B cell (primary cell): ENCODE results near the gene KIF13A. TPM values are rescaled to one million over a fixed set of nuclear protein-coding genes. Genes with fewer than 3 reads are reported as not detected.

Experiments used
- ATAC-seq: fragments of 200-7000 bp; cut with Tn5 transposase; one replicate; pipeline ENCODE4 v1.10.0; 2021; ENCODE audit warnings: low read depth, mild to moderate bottlenecking, moderate number of reproducible peaks, moderate library complexity
- CTCF ChIA-PET: fragments of 350-600 bp; sonication (Branson Sonifier 250); formaldehyde crosslinking; loops from one replicate; lab custom pipeline; 2021; ENCODE audit warnings: antibody characterized with exemption, inconsistent platforms; lab: Charles Lee
- POLR2A ChIA-PET: fragments of 350-600 bp; sonication (Branson Sonifier 250); formaldehyde crosslinking; loops from one replicate; lab custom pipeline; 2021; ENCODE audit warnings: antibody characterized with exemption; lab: Charles Lee
- DNase-seq: peaks from one replicate; pipeline ENCODE4 v3.0.0; 2013
- H2AFZ ChIP-seq: 2 replicates; pipeline ENCODE4 v1.6.1; 2012; ENCODE audit warnings: mild to moderate bottlenecking, low read depth, low read length; ENCODE audit not compliant: insufficient read depth, poor library complexity, severe bottlenecking
- H3K27ac ChIP-seq, 2 donors: 1 replicate in 1 of 2; 2 replicates in 1 of 2; pipeline ENCODE4 v1.5.1; 2012 to 2013; ENCODE audit warnings: low read length in 2 of 2, mild to moderate bottlenecking in 2 of 2, moderate library complexity in 1 of 2
- H3K27me3 ChIP-seq, 4 experiments: fragments of 200-600 bp in 1 of 4; sonication (generic) in 1 of 4; replicated peaks in 1 of 4; 1 replicate in 2 of 4; 2 replicates in 2 of 4; pipeline versions ENCODE4 v1.6.1 to v1.7.0; 2013 to 2016; ENCODE audit warnings: low read length in 3 of 4, mild to moderate bottlenecking in 2 of 4, mixed read lengths in 1 of 4, moderate library complexity in 1 of 4; ENCODE audit not compliant: insufficient read depth in 4 of 4, control insufficient read depth in 3 of 4; ENCODE audit errors: control extremely low read depth in 1 of 4
- H3K36me3 ChIP-seq, 2 experiments: replicated peaks in 1 of 2; 1 replicate in 1 of 2; 2 replicates in 1 of 2; pipeline versions ENCODE4 v1.6.1 to v1.7.1; 2013; ENCODE audit warnings: low read length in 1 of 2; ENCODE audit not compliant: insufficient read depth in 2 of 2, control insufficient read depth in 1 of 2; ENCODE audit errors: control extremely low read depth in 1 of 2, extremely low read depth in 1 of 2
- H3K4me1 ChIP-seq, 2 donors: fragments of 200-600 bp in 1 of 2; sonication (generic) in 1 of 2; 1 replicate in 1 of 2; 2 replicates in 1 of 2; pipeline versions ENCODE4 v1.5.1 to v1.6.1; 2013 to 2017; ENCODE audit warnings: low read length in 2 of 2; ENCODE audit not compliant: control insufficient read depth in 2 of 2, insufficient read depth in 2 of 2
- H3K4me2 ChIP-seq: replicated peaks from 2 replicates; pipeline ENCODE3; 2012; ENCODE audit warnings: mild to moderate bottlenecking, low read depth, low read length; ENCODE audit not compliant: poor library complexity, severe bottlenecking
- H3K4me3 ChIP-seq, 5 experiments: fragments of 200-600 bp in 1 of 5; sonication (generic) in 1 of 5; 1 replicate in 3 of 5; 2 replicates in 2 of 5; pipeline versions ENCODE4 v1.5.1 to v1.7.0; 2011 to 2016; ENCODE audit warnings: low read length in 4 of 5, mild to moderate bottlenecking in 4 of 5, low read depth in 2 of 5, control low read depth in 1 of 5, moderate library complexity in 1 of 5; ENCODE audit not compliant: insufficient read depth in 1 of 5; ENCODE audit errors: control extremely low read depth in 1 of 5, extremely low read depth in 1 of 5
- H3K79me2 ChIP-seq: fragments of 200-600 bp; sonication (generic); one replicate; pipeline ENCODE4 v1.6.0; 2016; ENCODE audit warnings: low read length; ENCODE audit not compliant: control insufficient read depth, insufficient read depth
- H3K9ac ChIP-seq: fragments of 200-600 bp; sonication (generic); 2 replicates; pipeline ENCODE4 v1.6.1; 2017; ENCODE audit warnings: mild to moderate bottlenecking, low read length, moderate library complexity
- H3K9me3 ChIP-seq, 3 donors: one replicate each; pipeline versions ENCODE4 v1.6.1 to v1.7.1; 2013; ENCODE audit warnings: low read length in 2 of 3; ENCODE audit not compliant: control insufficient read depth in 2 of 3, insufficient read depth in 1 of 3; ENCODE audit errors: control extremely low read depth in 1 of 3
- H4K20me1 ChIP-seq: 2 replicates; pipeline ENCODE4 v1.6.0; 2012; ENCODE audit warnings: mild to moderate bottlenecking, low read length; ENCODE audit not compliant: insufficient read depth, control insufficient read depth, poor library complexity, severe bottlenecking
- H3K27ac Mint-ChIP-seq: one replicate; pipeline ENCODE4 v1.8.0; 2021; ENCODE audit warnings: mixed read lengths
- H3K27me3 Mint-ChIP-seq: one replicate; pipeline ENCODE4 v1.8.0; 2021; ENCODE audit warnings: mixed read lengths
- H3K4me1 Mint-ChIP-seq: one replicate; pipeline ENCODE4 v1.8.0; 2021; ENCODE audit warnings: mixed read lengths
- H3K4me3 Mint-ChIP-seq: one replicate; pipeline ENCODE4 v1.8.0; 2021; ENCODE audit warnings: mixed read lengths
- H3K9me3 Mint-ChIP-seq: one replicate; pipeline ENCODE4 v1.8.0; 2022; ENCODE audit warnings: mixed read lengths; ENCODE audit not compliant: insufficient read depth
- EZH2 ChIP-seq: IDR thresholded peaks from 2 replicates; pipeline ENCODE4 v1.6.1; 2012; ENCODE audit warnings: borderline replicate concordance, low read depth, mild to moderate bottlenecking, moderate library complexity, low read length; ENCODE audit not compliant: insufficient read depth, poor library complexity, severe bottlenecking
- WGBS: methylation state at CpG from one replicate; pipeline ENCODE4 v1.1.5; 2013; ENCODE audit warnings: missing lambda C conversion rate; ENCODE audit not compliant: insufficient coverage; 5-methylcytosine and 5-hydroxymethylcytosine counted together
- intact Hi-C: fragments of 100-400 bp; cut with micrococcal nuclease; formaldehyde crosslinking; loops from one replicate; pipeline ENCODE4 v1.10.0; 2022
- polyA plus RNA-seq: library from polyadenylated mRNA; depleted of rRNA; stranded (reverse); fragments of >200 nt; gene quantifications from 2 replicates; pipeline ENCODE4 v1.2.3, GENCODE V29; 2012
- total RNA-seq, 2 donors: library from RNA; stranded (reverse); fragments of 120-200 nt in 1 of 2; gene quantifications; 1 replicate in 1 of 2; 2 replicates in 1 of 2; pipeline versions ENCODE4 v1.2.3 to v1.2.4, GENCODE V29; 2013 to 2022
- TF ChIP-seq, protein P1 (sequence below): fragments of 200-600 bp; IDR thresholded peaks from one replicate; pipeline ENCODE4 v1.8.0; 2022; ENCODE audit warnings: antibody characterized with exemption, mild to moderate bottlenecking

KIF13A gene
- total and polyA plus RNA-seq, 2 donors (not counting 1 experiment from before 2014, with no cell fraction given), result 2.1 to 23.4 TPM

DNA sequence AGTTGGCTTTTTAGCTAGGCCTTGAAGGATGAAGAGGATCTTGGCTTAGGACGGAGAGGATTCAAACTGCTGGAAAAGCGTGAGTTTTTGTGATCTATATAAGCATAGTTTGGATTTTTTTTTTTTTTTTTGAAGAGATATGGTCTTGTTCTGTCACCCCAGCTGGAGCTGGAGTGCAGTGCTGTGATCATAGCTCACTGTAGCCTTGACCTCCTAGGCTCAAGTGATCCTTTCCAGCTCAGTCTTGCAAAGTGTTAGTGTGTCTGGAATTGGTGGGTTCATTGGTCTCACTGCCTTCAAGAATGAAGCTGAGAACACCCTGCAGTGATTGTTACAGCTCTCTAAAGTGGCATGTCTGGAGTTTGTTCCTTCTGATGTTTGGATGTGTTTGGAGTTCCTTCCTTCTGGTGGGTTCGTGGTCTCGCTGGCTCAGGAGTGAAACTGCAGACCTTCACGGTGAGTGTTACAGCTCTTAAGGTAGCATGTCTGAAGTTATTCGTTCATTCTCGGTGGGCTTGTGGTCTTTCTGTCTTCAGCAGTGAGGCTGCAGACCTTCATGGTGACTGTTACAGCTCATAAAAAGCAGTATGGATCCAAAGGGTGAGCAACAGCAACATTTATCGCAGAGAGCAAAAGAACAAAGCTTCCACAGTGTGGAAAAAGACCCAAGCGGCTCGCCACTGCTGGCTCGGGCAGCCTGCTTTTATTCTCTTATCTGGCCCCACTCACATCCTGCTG, 243.2 kb downstream of the KIF13A start:
- Mint-ChIP-seq H3K27me3 (no peaks in the 10 kb centered on the region), H3K27ac (peak overlapping the region; percentile 0), H3K9me3 (peaks cover 2% of the 10 kb centered on the region), H3K4me1 (peaks cover 12% of the 10 kb centered on the region), H3K4me3 (no peak overlapping the region)
- ChIA-PET CTCF (no interaction called here), POLR2A (no interaction called here)
- intact Hi-C loops, result no loop called here
- Histone ChIP-seq H3K4me3 (no peak overlapping the region), H4K20me1 (no peaks in the 10 kb centered on the region), H3K27me3 (no peaks in the 10 kb centered on the region), H3K27ac (no peak overlapping the region), H3K36me3 (no peaks in the 10 kb centered on the region), H2AFZ (peak overlapping the region; percentile 46), H3K4me1 (peaks cover 0 to 4% of the 10 kb centered on the region in 2 donors), H3K9ac (no peak overlapping the region), H3K4me2 (no peak overlapping the region), H3K79me2 (no peaks in the 10 kb centered on the region), H3K9me3 (peaks cover 0 to 24% (median 0%) of the 10 kb centered on the region in 3 donors)
- DNase-seq, result no peak
- TF ChIP-seq, protein P1, sequence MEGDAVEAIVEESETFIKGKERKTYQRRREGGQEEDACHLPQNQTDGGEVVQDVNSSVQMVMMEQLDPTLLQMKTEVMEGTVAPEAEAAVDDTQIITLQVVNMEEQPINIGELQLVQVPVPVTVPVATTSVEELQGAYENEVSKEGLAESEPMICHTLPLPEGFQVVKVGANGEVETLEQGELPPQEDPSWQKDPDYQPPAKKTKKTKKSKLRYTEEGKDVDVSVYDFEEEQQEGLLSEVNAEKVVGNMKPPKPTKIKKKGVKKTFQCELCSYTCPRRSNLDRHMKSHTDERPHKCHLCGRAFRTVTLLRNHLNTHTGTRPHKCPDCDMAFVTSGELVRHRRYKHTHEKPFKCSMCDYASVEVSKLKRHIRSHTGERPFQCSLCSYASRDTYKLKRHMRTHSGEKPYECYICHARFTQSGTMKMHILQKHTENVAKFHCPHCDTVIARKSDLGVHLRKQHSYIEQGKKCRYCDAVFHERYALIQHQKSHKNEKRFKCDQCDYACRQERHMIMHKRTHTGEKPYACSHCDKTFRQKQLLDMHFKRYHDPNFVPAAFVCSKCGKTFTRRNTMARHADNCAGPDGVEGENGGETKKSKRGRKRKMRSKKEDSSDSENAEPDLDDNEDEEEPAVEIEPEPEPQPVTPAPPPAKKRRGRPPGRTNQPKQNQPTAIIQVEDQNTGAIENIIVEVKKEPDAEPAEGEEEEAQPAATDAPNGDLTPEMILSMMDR, result no peak
- no peak for TF ChIP-seq EZH2
- ATAC-seq, result no peak
- 40% methylated on average over 7 of the region's 11 CpGs for WGBS

- Histone ChIP-seq H3K4me1 (peaks cover 0 to 4% of the 10 kb centered on the region in 2 donors), H3K4me3 (no peak overlapping the region), H3K27me3 (no peaks in the 10 kb centered on the region), H3K4me2 (no peak overlapping the region), H2AFZ (no peak overlapping the region), H4K20me1 (no peaks in the 10 kb centered on the region), H3K9ac (no peak overlapping the region), H3K9me3 (peaks cover 2 to 35% (median 21%) of the 10 kb centered on the region in 3 donors), H3K36me3 (no peaks in the 10 kb centered on the region), H3K79me2 (no peaks in the 10 kb centered on the region), H3K27ac (no peak overlapping the region)
- H3K9me3 Mint-ChIP-seq, result peaks cover 14% of the 10 kb centered on the region
- ATAC-seq (no peak), DNase-seq (no peak)
- intact Hi-C loops, result no loop called here
- POLR2A ChIA-PET, result no interaction called here
- 48% methylated on average over 8 of the region's 8 CpGs for WGBS
- CTCF ChIA-PET, result no interaction called here
- H3K4me3 Mint-ChIP-seq, result no peak overlapping the region
- no peak overlapping the region for H3K27ac Mint-ChIP-seq
- no peaks in the 10 kb centered on the region for H3K27me3 Mint-ChIP-seq
- TF ChIP-seq EZH2, result no peak
- TF ChIP-seq, protein P1, result no peak
- H3K4me1 Mint-ChIP-seq, result peaks cover 12% of the 10 kb centered on the region
These were observed 245.9 kb downstream of the KIF13A start for GRCh38 chr6:17741507-17741906.
